Stimulated activated CD8-positive, alpha-beta memory T cell treated with anti-CD3 and anti-CD28 coated beads, Interleukin-12 subunit alpha, Interleukin-12 subunit beta, amount 100 ng/mL, for 4 hours (primary cell): ENCODE measurements around the gene KRTAP11-1.

Source experiments
- DNase-seq: peaks from one replicate; pipeline ENCODE4 v3.0.0-alpha.2; 2020; ENCODE audit warnings: low read depth

Gene KRTAP11-1

GRCh38 chr21:30881480-30881879, at the start of gene KRTAP11-1:
TSS of gene KRTAP11-1 (minus strand) at chr21:30881580. CDS start at chr21:30881524, 56 bp downstream.
- DNase-seq, result no peak

- DNase-seq, result no peak
Measured at GRCh38 chr21:30924146-30924700, 42.8 kb upstream of the KRTAP11-1 start.

GRCh38 chr21:30921129-30921528, 39.7 kb upstream of the KRTAP11-1 start:
- no peak for DNase-seq

GRCh38 chr21:30917557-30917956, 36.2 kb upstream of the KRTAP11-1 start:
- no peak for DNase-seq

- no peak for DNase-seq
Measured at GRCh38 chr21:30900881-30901280, 19.5 kb upstream of the KRTAP11-1 start.

- no peak for DNase-seq
Measured at GRCh38 chr21:30882866-30883597, 1.7 kb upstream of the KRTAP11-1 start.

- DNase-seq, result no peak
Measured at GRCh38 chr21:30880914-30881313, 466 bp downstream of the KRTAP11-1 start.

- DNase-seq, result no peak
Measured at GRCh38 chr21:30874526-30874925, 6.9 kb downstream of the KRTAP11-1 start.

GRCh38 chr21:30847627-30848500, 33.5 kb downstream of the KRTAP11-1 start:
- DNase-seq, result no peak

GRCh38 chr21:30842990-30843389, 38.4 kb downstream of the KRTAP11-1 start:
- no peak for DNase-seq

- no peak for DNase-seq
Measured at GRCh38 chr21:30839304-30839703, 42.1 kb downstream of the KRTAP11-1 start.

- DNase-seq, result no peak
Measured at GRCh38 chr21:30838536-30838935, 42.8 kb downstream of the KRTAP11-1 start.

GRCh38 chr21:30831194-30831765, 50.1 kb downstream of the KRTAP11-1 start:
- peak; percentile 0 for DNase-seq
